Glutamatergic neuron (in vitro differentiated cells): ENCODE results near the gene MAPK7. TPM values are rescaled to one million over a fixed set of nuclear protein-coding genes. Genes with fewer than 3 reads are reported as not detected.

Source experiments
- DNase-seq: peaks from one replicate; pipeline ENCODE4 v3.0.0; 2022
- H3K27ac Mint-ChIP-seq: one replicate; pipeline ENCODE4 v1.8.0; 2020; ENCODE audit warnings: mild to moderate bottlenecking, mixed read lengths, inconsistent platforms; ENCODE audit not compliant: unreplicated experiment
- H3K27me3 Mint-ChIP-seq: one replicate; pipeline ENCODE4 v1.8.0; 2020; ENCODE audit warnings: mild to moderate bottlenecking, moderate library complexity, mixed read lengths, inconsistent platforms; ENCODE audit not compliant: unreplicated experiment
- H3K36me3 Mint-ChIP-seq: one replicate; pipeline ENCODE4 v1.8.0; 2020; ENCODE audit warnings: mild to moderate bottlenecking, mixed read lengths, inconsistent platforms; ENCODE audit not compliant: unreplicated experiment
- H3K4me1 Mint-ChIP-seq: one replicate; pipeline ENCODE4 v1.8.0; 2020; ENCODE audit warnings: mild to moderate bottlenecking, low read depth, mixed read lengths, inconsistent platforms; ENCODE audit not compliant: unreplicated experiment
- H3K4me3 Mint-ChIP-seq: one replicate; pipeline ENCODE4 v1.8.0; 2020; ENCODE audit warnings: mild to moderate bottlenecking, mixed read lengths, inconsistent platforms; ENCODE audit not compliant: unreplicated experiment
- H3K9me3 Mint-ChIP-seq: one replicate; pipeline ENCODE4 v1.8.0; 2020; ENCODE audit warnings: mild to moderate bottlenecking, moderate library complexity, mixed read lengths, inconsistent platforms; ENCODE audit not compliant: unreplicated experiment
- CTCF ChIP-seq: fragments of 200-600 bp; sonication (generic); IDR thresholded peaks from one replicate; pipeline ENCODE4 v1.5.0; 2021; ENCODE audit not compliant: partially characterized antibody, unreplicated experiment
- total RNA-seq: library from RNA; stranded (reverse); fragmentation: NEBNext Ultra II Directional; extraction: Animal tissue kit (Norgen Biotek cat#: 25700); gene quantifications from one replicate; pipeline ENCODE4 v1.2.1, GENCODE V29; 2021; ENCODE audit not compliant: unreplicated experiment

MAPK7 gene
- total RNA-seq, 1 donor from 2014 or later = 70.6 TPM

- Mint-ChIP-seq H3K27me3 (peaks cover 6% of the 10 kb centered on the region), H3K36me3 (no peaks in the 10 kb centered on the region), H3K27ac (no peak overlapping the region), H3K9me3 (peaks cover 5% of the 10 kb centered on the region), H3K4me3 (no peak overlapping the region), H3K4me1 (peaks cover 15% of the 10 kb centered on the region)
- no peak for TF ChIP-seq CTCF
- no peak for DNase-seq
These were observed 12.3 kb upstream of the MAPK7 start for GRCh38 chr17:19365833-19366636.

- TF ChIP-seq CTCF = no peak
- Mint-ChIP-seq H3K36me3 (no peaks in the 10 kb centered on the region), H3K27me3 (peaks cover 8% of the 10 kb centered on the region), H3K27ac (no peak overlapping the region), H3K9me3 (peaks cover 7% of the 10 kb centered on the region), H3K4me1 (peaks cover 16% of the 10 kb centered on the region), H3K4me3 (no peak overlapping the region)
- DNase-seq = no peak
These were observed 11.7 kb upstream of the MAPK7 start for GRCh38 chr17:19366637-19366972.

- DNase-seq = no peak
- Mint-ChIP-seq H3K9me3 (peaks cover 7% of the 10 kb centered on the region), H3K27ac (no peak overlapping the region)
These were observed 10.1 kb upstream of the MAPK7 start for GRCh38 chr17:19368229-19368628.

GRCh38 chr17:19369107-19369778 lies 9.1 kb upstream of the MAPK7 start:
- H3K27me3 Mint-ChIP-seq = peaks cover 5% of the 10 kb centered on the region
- TF ChIP-seq CTCF = no peak
- no peak overlapping the region for H3K4me3 Mint-ChIP-seq
- H3K36me3 Mint-ChIP-seq = no peaks in the 10 kb centered on the region
- peaks cover 7% of the 10 kb centered on the region for H3K9me3 Mint-ChIP-seq
- H3K27ac Mint-ChIP-seq = no peak overlapping the region
- peaks cover 15% of the 10 kb centered on the region for H3K4me1 Mint-ChIP-seq
- no peak for DNase-seq

More at GRCh38 chr17:19368229-19368628, 10.1 kb upstream of the MAPK7 start:
- Mint-ChIP-seq H3K36me3 (no peaks in the 10 kb centered on the region), H3K27me3 (peaks cover 5% of the 10 kb centered on the region), H3K4me1 (peaks cover 16% of the 10 kb centered on the region), H3K4me3 (no peak overlapping the region)
- TF ChIP-seq CTCF = no peak
